ENCODE measurements around the gene NRXN3.

Gene NRXN3

DNA sequence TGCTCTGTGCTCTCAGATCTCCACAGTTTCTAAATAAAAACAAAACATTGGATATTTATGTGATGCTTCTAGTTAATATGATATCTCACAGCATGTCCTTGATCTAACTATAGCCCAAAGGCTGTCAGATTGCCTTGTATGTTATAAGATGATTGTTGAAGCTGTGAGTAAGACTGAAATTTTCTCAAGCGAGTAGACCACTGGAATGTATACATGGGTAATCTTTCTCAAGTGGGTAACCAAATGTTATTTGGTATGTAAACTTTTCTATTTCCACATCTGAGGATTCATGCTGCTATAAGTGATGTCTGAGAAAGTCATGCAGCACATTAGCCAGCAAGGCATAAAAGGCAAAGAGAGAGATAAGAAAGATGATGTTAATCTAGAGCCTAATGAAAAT is 886.7 kb downstream of the NRXN3 start:
- ChIA-PET CTCF (interaction anchor here (0.8 kb wide), 1 partner anchor 124 kb away, joined by 3 read pairs; no protein-coding TSS in a partner anchor), POLR2A (no interaction called here)
- DNase-seq (ENCODE audit: extremely low spot score): no peak
- TF ChIP-seq ARNT (IDR thresholded peaks at IDR 0.05) (no peak), CTBP1 (IDR thresholded peaks at IDR 0.05; ENCODE audit: borderline replicate concordance) (no peak), SP1 (IDR thresholded peaks at IDR 0.05) (no peak), BHLHE40 (IDR thresholded peaks at IDR 0.05; ENCODE audit: borderline replicate concordance) (no peak), TARDBP (IDR thresholded peaks at IDR 0.05) (no peak), HDGF (IDR thresholded peaks at IDR 0.05; ENCODE audit: borderline replicate concordance) (no peak)
- TF ChIP-seq, protein P1, sequence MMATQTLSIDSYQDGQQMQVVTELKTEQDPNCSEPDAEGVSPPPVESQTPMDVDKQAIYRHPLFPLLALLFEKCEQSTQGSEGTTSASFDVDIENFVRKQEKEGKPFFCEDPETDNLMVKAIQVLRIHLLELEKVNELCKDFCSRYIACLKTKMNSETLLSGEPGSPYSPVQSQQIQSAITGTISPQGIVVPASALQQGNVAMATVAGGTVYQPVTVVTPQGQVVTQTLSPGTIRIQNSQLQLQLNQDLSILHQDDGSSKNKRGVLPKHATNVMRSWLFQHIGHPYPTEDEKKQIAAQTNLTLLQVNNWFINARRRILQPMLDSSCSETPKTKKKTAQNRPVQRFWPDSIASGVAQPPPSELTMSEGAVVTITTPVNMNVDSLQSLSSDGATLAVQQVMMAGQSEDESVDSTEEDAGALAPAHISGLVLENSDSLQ (IDR thresholded peaks at IDR 0.05): no peak

DNA sequence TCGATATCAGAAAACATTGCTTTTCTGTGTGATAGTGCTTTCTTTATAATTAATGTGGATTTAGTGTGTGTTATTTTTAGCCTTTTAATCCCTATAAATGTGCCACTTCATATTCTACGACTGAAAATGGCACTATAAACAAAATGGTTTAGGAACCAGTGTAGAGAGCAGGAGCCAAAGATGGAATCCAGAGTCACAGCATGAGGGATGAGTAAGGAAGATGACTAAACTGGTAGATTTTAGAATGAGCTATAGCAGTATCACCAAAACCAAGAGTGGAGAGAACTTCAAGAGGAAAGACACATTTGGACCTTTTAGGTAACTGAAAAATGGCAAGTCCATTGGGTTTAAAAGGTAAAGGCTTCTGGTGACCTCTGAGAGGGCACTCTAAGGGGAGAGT is 887.2 kb downstream of the NRXN3 start:
- CTCF ChIA-PET: no interaction called here
- DNase-seq (ENCODE audit: extremely low spot score): no peak
- POLR2A ChIA-PET: no interaction called here
- TF ChIP-seq ARNT (IDR thresholded peaks at IDR 0.05): no peak
- no peak for TF ChIP-seq FOXA1 (IDR thresholded peaks at IDR 0.05)
- TF ChIP-seq HDGF (IDR thresholded peaks at IDR 0.05; ENCODE audit: borderline replicate concordance): no peak
- TF ChIP-seq, protein P1 (IDR thresholded peaks at IDR 0.05): no peak
- TF ChIP-seq SP1 (IDR thresholded peaks at IDR 0.05): no peak
- no peak for TF ChIP-seq SUZ12 (IDR thresholded peaks at IDR 0.05)
- TF ChIP-seq FOXM1 (IDR thresholded peaks at IDR 0.05; ENCODE audit: borderline replicate concordance): no peak
- no peak for TF ChIP-seq BHLHE40 (IDR thresholded peaks at IDR 0.05; ENCODE audit: borderline replicate concordance)
- TF ChIP-seq CTBP1 (IDR thresholded peaks at IDR 0.05; ENCODE audit: borderline replicate concordance): no peak
- TF ChIP-seq FOXK2 (IDR thresholded peaks at IDR 0.05): no peak
- no peak for TF ChIP-seq TARDBP (IDR thresholded peaks at IDR 0.05)
- no peak for TF ChIP-seq NFRKB (IDR thresholded peaks at IDR 0.05)
- TF ChIP-seq L3MBTL2 (conservative IDR thresholded peaks at IDR 0.05): no peak
- no peak for TF ChIP-seq LEF1 (IDR thresholded peaks at IDR 0.05; ENCODE audit: borderline replicate concordance)

DNA sequence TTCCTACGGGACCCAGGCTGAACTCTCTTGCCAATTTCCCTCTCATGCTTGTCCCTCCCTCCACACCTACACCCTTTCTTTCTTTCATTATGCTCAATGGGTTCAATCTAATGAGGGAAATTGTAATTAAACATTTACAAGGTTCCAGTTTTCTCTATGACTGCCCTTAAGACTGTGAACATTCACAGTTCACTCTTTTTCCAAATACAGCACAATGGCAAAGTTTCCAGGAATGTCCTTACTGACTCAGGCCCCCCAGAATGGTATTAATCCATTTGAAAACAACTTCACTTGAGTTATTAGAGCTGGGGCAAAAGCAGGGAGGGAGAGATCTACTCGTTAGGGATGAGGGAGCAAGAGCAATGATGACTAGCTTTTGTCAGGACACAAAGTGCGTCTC is 892.1 kb downstream of the NRXN3 start:
- ChIA-PET POLR2A (no interaction called here), CTCF (no interaction called here)
- no peak for DNase-seq (ENCODE audit: extremely low spot score)
- TF ChIP-seq HDGF (IDR thresholded peaks at IDR 0.05; ENCODE audit: borderline replicate concordance) (no peak), SUZ12 (IDR thresholded peaks at IDR 0.05) (no peak), LEF1 (IDR thresholded peaks at IDR 0.05; ENCODE audit: borderline replicate concordance) (no peak)

DNA sequence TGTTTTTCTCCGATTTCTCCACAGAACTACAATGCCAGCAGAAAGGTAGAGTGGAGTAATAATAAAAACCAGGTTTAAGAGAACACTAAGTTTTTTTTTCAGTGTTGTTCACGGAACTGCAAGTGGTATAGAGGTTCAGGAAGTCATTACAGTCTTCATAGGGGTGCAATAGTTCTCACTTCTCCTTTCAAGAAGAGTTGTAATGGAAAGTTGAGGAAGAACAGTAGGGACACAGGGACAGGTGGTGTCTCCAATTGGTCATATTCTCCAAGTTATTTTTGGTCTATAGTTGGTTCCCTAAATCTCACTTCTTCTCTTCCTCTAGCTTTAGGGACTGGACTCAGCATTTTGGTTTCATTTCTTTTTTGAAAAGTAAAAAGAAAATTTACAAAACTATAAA is 894.0 kb downstream of the NRXN3 start:
- DNase-seq (ENCODE audit: extremely low spot score): no peak
- ChIA-PET POLR2A (no interaction called here), CTCF (no interaction called here)
- no peak for TF ChIP-seq CTBP1 (IDR thresholded peaks at IDR 0.05; ENCODE audit: borderline replicate concordance)
- TF ChIP-seq FOXA1 (IDR thresholded peaks at IDR 0.05): no peak
- TF ChIP-seq BHLHE40 (IDR thresholded peaks at IDR 0.05; ENCODE audit: borderline replicate concordance): no peak
- TF ChIP-seq NFRKB (IDR thresholded peaks at IDR 0.05): no peak
- no peak for TF ChIP-seq SP1 (IDR thresholded peaks at IDR 0.05)
- TF ChIP-seq SUZ12 (IDR thresholded peaks at IDR 0.05): no peak
- TF ChIP-seq L3MBTL2 (conservative IDR thresholded peaks at IDR 0.05): no peak
- TF ChIP-seq ZNF384 (IDR thresholded peaks at IDR 0.05): no peak

DNA sequence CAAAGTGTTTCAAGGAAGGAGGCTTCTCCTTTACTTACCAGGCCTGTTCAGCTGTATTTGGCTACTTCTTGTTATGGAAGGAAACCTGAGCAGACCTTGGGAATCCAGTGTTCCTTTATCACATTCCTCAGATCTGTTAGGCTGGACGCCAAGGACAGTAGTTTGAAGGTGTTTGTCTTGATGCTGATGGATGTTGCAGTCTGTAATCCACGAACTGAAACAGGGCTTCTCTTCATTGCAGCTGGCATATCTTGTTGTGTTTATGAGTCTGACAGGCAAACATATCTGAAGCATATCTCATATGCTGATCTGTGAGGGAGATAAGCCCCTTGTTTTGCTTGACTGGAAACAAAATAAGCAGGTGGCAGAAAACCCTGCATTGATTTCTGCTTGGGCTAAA is 904.3 kb downstream of the NRXN3 start:
- TF ChIP-seq LEF1 (IDR thresholded peaks at IDR 0.05; ENCODE audit: borderline replicate concordance): no peak
- no peak for TF ChIP-seq FOXK2 (IDR thresholded peaks at IDR 0.05)
- TF ChIP-seq, protein P1 (IDR thresholded peaks at IDR 0.05): no peak
- no peak for TF ChIP-seq L3MBTL2 (conservative IDR thresholded peaks at IDR 0.05)
- TF ChIP-seq CTBP1 (IDR thresholded peaks at IDR 0.05; ENCODE audit: borderline replicate concordance): no peak
- no peak for TF ChIP-seq ARNT (IDR thresholded peaks at IDR 0.05)
- TF ChIP-seq ELF4 (IDR thresholded peaks at IDR 0.05): no peak
- no peak for TF ChIP-seq SP1 (IDR thresholded peaks at IDR 0.05)
- DNase-seq (ENCODE audit: extremely low spot score): no peak
- ChIA-PET CTCF (no interaction called here), POLR2A (no interaction called here)

DNA sequence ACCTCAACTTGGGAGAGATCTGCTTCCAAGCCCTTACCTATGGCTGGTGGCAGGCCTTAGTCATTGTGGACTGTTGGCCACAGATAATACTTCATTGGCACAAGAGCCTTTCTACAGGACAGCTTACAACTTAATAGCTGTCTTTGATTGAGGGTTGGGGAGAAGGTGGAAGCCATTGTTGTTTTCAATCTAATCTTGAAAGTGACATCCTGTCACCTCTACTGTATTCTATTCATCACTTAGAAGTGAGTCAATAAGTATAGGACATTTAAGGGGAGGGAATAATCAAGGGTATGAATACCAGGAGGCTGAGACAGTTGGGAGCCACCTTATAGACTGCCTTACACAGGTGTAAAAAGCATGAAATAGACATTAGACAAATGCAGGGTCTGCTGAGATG is 906.3 kb downstream of the NRXN3 start:
- ChIA-PET POLR2A (no interaction called here), CTCF (no interaction called here)
- TF ChIP-seq SUZ12 (IDR thresholded peaks at IDR 0.05): no peak
- no peak for TF ChIP-seq CTBP1 (IDR thresholded peaks at IDR 0.05; ENCODE audit: borderline replicate concordance)
- no peak for TF ChIP-seq LEF1 (IDR thresholded peaks at IDR 0.05; ENCODE audit: borderline replicate concordance)
- no peak for TF ChIP-seq NFRKB (IDR thresholded peaks at IDR 0.05)
- TF ChIP-seq HDGF (IDR thresholded peaks at IDR 0.05; ENCODE audit: borderline replicate concordance): no peak
- no peak for TF ChIP-seq ELF4 (IDR thresholded peaks at IDR 0.05)
- TF ChIP-seq FOXM1 (IDR thresholded peaks at IDR 0.05; ENCODE audit: borderline replicate concordance): no peak
- no peak for TF ChIP-seq SP1 (IDR thresholded peaks at IDR 0.05)
- TF ChIP-seq, protein P1 (IDR thresholded peaks at IDR 0.05): no peak
- TF ChIP-seq FOXA1 (IDR thresholded peaks at IDR 0.05): no peak
- no peak for TF ChIP-seq ZNF384 (IDR thresholded peaks at IDR 0.05)
- no peak for DNase-seq (ENCODE audit: extremely low spot score)

Data from HEK293T (cell line).